ENCODE results near the gene STAB1.

Gene STAB1

GRCh38 chr3:52507359-52507758, 12.2 kb downstream of the STAB1 start:
- no peak for FAIRE-seq

DNA sequence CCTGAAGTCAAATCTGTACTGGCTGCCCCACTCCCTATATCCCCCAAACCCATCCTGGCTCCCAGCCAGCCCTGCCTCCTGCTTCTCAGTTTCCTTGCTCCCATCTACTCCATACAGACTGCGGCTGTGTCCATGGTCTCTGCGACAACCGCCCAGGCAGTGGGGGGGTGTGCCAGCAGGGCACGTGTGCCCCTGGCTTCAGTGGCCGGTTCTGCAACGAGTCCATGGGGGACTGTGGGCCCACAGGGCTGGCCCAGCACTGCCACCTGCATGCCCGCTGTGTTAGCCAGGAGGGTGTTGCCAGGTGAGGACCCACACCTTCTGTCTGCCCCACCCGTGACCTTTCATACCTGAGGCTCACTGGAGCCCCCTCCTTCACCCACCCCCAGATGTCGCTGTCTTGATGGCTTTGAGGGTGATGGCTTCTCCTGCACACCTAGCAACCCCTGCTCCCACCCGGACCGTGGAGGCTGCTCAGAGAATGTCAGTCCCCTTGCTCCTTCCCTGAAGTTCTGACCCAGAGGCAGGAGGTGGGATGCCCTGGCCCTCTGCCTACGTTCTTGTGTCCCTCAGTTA, 14.7 kb downstream of the STAB1 start:
- no peak for FAIRE-seq

GRCh38 chr3:52511509-52511908, 16.4 kb downstream of the STAB1 start:
- no peak for FAIRE-seq

DNA sequence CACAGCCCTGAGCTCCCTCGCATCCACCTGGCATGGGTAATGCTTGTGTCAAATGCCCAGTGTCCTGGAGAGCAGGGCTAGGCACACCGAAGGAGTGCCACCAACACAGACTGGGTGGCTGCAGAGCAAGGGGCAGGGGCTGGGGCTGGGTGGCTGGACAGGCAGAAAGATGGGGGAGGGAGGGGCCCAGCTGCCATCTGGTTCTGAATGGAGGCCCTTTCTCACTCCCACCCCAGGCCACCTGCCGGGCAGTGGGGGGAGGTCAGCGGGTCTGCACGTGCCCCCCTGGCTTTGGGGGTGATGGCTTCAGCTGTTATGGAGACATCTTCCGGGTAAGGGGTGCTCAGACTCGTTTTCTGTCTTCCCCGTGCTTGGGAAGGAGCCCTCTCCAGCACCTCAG, 17.0 kb downstream of the STAB1 start:
- no peak for FAIRE-seq

DNA sequence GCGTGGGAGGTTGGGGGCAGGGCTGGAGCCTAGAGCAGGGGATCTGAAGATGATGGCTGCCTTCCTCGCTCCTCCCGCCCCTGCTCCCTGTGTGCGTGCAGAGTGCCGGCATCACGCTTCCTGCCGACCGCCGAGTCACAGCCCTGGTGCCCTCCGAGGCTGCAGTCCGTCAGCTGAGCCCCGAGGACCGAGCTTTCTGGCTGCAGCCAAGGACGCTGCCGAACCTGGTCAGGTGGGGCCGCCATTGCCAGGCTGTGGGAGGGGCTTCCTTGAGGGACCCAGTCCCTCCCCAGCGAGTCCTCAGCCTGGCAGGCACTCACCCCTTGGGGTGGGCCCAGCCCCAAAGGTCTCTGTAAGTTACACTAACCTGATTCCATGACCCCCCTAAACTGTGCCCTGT, 17.6 kb downstream of the STAB1 start:
- no peak for FAIRE-seq

DNA sequence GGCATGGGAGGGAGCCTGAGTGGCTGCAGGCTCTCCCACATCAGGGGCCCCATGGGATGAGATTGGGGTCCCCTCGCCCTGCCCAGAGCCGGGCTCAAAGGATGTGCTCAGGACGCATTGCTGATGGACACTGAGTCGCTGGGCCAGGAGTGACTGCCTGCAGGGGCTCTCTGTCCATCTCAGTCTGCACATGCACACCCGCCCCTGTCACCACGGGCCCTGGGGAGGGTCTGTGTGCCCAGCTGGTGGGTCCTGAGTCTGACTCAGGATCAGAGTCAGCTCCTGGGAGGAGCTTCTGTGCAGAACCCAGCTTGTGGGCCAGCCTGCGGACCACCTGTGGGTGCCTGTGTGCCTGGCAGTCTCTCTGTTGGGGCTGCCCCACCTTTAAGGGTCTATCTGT, 18.1 kb downstream of the STAB1 start:
- FAIRE-seq = no peak

- no peak for FAIRE-seq
Measured at GRCh38 chr3:52514576-52514975, 19.4 kb downstream of the STAB1 start.

- FAIRE-seq = no peak
Measured at GRCh38 chr3:52515192-52515591, 20.1 kb downstream of the STAB1 start.

DNA sequence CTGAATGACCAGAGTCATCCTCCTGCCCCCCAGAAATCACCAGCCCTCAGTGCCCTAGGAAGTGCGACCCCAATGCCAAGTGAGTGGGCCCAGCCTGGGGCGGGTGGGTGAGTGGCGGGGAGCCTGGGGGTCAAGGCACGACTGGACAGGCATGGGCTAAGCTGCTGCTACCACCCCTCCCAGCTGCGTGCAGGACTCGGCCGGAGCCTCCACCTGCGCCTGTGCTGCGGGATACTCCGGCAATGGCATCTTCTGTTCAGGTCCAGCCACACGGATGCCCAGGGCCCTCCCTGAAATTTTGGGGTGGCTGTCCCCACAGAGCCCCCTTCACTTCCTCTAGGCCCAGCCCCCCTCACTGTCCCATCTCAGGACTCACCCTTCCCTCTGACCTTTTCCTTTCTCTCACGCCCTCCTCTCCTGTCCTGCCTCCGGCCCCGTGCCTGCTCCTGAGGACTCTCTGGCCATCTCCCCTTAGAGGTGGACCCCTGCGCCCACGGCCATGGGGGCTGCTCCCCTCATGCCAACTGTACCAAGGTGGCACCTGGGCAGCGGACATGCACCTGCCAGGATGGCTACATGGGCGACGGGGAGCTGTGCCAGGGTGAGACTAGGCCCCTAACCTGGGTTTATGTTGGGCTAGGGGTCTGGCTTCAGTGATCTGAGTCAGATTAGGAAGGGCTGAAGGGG, 21.5 kb downstream of the STAB1 start:
- no peak for FAIRE-seq

GRCh38 chr3:52517796-52518722, 22.9 kb downstream of the STAB1 start:
- FAIRE-seq = no peak

GRCh38 chr3:52518723-52519444, 23.7 kb downstream of the STAB1 start:
- FAIRE-seq = no peak

DNA sequence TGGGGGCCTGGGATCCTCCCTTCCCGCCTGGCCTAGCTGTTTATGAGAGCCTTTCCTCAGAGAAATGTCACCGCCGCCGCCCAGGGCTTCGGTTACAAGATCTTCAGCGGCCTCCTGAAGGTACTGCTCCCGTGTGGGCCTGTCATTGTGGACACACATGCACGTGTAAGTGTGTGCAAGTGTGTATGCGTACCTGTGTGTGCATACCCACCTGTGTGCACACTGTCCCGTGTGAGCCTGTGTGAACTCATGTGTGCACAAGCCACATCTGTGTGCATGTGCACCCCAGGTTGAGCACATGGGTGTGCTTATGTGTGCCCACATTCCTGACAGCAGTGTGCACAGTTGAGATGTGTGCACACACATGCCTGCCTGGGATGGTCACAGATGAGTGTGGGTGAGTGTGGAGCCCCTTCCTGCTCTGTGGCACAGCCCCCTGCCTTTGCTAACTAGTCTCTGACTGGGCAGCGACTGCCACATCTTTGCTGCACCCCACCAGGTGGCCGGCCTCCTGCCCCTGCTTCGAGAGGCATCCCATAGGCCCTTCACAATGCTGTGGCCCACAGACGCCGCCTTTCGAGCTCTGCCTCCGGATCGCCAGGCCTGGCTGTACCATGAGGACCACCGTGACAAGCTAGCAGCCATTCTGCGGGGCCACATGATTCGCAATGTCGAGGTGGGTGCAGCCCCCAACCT, 24.5 kb downstream of the STAB1 start:
- FAIRE-seq = no peak

GRCh38 chr3:52520141-52520667, 25.1 kb downstream of the STAB1 start:
- no peak for FAIRE-seq

- no peak for FAIRE-seq
Measured at GRCh38 chr3:52520716-52521487, 25.8 kb downstream of the STAB1 start.

GRCh38 chr3:52521488-52521824, 26.3 kb downstream of the STAB1 start:
- no peak for FAIRE-seq

- FAIRE-seq = no peak
Measured at GRCh38 chr3:52521881-52522650, 26.9 kb downstream of the STAB1 start.

DNA sequence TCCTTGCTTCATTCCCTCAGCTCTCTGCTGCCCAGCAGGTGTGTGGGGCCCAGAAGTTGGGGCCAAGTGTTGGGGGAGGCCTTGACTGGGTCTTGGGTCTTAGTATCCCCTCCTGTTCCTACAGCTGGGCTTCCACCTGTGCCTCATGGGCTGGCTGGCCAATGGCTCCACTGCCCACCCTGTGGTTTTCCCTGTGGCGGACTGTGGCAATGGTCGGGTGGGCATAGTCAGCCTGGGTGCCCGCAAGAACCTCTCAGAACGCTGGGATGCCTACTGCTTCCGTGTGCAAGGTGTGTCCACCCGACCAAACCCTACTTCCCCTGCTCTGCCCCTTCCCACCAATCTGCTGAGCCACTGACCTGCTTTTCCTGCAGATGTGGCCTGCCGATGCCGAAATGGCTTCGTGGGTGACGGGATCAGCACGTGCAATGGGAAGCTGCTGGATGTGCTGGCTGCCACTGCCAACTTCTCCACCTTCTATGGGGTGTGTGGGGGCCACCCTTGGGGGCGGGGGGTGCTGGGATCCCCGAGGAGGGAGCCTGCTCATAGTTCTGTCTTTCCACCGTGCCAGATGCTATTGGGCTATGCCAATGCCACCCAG, 27.6 kb downstream of the STAB1 start:
- FAIRE-seq = no peak

DNA sequence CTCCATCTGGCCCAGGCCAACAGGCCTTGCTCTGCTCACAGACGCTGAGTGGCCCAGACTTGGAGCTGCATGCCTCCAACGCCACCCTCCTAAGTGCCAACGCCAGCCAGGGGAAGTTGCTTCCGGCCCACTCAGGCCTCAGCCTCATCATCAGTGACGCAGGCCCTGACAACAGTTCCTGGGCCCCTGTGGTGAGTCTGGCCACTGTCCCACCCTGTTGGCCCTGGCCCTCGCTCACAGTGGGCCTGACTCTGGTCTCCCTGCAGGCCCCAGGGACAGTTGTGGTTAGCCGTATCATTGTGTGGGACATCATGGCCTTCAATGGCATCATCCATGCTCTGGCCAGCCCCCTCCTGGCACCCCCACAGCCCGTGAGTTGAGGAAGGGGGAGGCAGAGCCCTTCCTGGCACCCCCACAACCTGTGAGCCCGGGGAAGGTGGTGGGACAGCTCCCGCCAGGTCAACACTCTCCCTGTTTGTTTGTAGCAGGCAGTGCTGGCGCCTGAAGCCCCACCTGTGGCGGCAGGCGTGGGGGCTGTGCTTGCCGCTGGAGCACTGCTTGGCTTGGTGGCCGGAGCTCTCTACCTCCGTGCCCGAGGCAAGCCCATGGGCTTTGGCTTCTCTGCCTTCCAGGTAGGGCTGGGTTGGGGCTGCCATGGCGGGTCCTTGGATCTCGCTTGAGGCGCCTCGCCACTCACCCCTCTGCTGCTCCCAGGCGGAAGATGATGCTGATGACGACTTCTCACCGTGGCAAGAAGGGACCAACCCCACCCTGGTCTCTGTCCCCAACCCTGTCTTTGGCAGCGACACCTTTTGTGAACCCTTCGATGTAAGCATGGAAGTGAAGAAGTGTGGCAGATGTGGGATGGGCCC, 28.5 kb downstream of the STAB1 start:
- FAIRE-seq = no peak

GRCh38 chr3:52524258-52524751, 29.2 kb downstream of the STAB1 start:
- FAIRE-seq = no peak

All from islet of Langerhans (tissue), 1 donor.